Measurements from ENCODE around the gene FZR1.
"Not testable (repeated sequence)": the region's sequence is repeated elsewhere in the genome, so short reads cannot be mapped to it uniquely, and the experiment has no call there.

FZR1 gene

DNA sequence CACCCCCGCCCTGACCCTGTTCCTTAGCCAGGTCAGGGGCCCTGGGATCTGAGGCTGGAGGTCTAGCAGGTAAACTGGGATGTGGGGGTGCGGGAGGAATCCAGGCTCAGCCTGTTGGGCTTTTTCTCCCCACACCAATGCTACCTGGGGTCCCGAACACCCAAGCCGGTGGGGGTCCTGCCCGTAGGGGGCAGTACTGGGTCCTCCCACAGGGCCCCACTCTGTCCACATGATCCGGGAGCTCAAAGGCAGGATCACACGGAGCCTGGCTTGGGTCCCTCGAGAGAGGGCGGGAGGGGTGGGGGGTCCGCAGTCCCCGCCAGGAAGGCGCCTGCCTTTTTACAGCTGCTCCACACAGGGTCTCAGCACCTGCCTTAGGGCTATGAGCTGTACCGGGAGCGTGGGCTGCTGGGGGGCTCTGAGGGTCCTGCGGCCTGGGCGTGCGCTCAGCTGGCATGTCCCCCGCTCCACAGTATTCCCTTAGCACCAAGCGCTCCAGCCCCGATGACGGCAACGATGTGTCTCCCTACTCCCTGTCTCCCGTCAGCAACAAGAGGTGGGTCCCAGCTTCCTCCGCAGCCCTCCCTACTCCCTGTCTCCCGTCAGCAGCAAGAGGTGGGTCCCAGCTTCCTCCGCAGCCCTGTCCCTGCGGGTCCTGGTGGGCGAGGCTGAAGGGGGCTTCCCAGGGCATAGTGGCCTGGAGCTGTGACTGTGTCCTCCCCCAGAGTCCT is 20.6 kb downstream of the FZR1 start:
- Histone ChIP-seq H3K9me3 (ENCODE audit: control extremely low read depth in 1 of 5, control insufficient read depth in 4 of 5, insufficient read depth in 2 of 5, low read depth in 1 of 5, low read length in 4 of 5) (no peaks in the 10 kb centered on the region), H3K27ac (ENCODE audit: insufficient read depth in 1 of 2, low read depth in 1 of 2, low read length in 2 of 2, poor library complexity in 1 of 2, severe bottlenecking in 2 of 2) (no peak overlapping the region), H3K4me3 (ENCODE audit: control insufficient read depth in 1 of 7, extremely low read depth in 1 of 7, insufficient read depth in 4 of 7, low read depth in 2 of 7, low read length in 6 of 7) (no peak overlapping the region), H3K4me1 (ENCODE audit: control extremely low read depth in 1 of 4, control insufficient read depth in 4 of 4, insufficient read depth in 4 of 4, low read length in 3 of 4) (no peaks in the 10 kb centered on the region), H3K36me3 (ENCODE audit: control insufficient read depth in 4 of 4, insufficient read depth in 4 of 4, low read length in 3 of 4) (peaks cover 6 to 75% (median 49%) of the 10 kb centered on the region in 4 experiments), H3K27me3 (replicated peaks in 2 of 5; ENCODE audit: control insufficient read depth in 4 of 5, insufficient read depth in 5 of 5, low read length in 4 of 5) (no peaks in the 10 kb centered on the region)
- DNase-seq, result no peak
- 96% methylated on average over 25 of the region's 28 CpGs for WGBS (ENCODE audit: insufficient coverage)
- ChIA-PET CTCF (interaction anchor here (0.9 kb wide), 1 partner anchor 19 kb away, joined by 3 read pairs; no protein-coding TSS in a partner anchor), POLR2A (interaction anchor here (0.6 kb wide), 1 partner anchor 1070 kb away, joined by 3 read pairs; no protein-coding TSS in a partner anchor)

DNA sequence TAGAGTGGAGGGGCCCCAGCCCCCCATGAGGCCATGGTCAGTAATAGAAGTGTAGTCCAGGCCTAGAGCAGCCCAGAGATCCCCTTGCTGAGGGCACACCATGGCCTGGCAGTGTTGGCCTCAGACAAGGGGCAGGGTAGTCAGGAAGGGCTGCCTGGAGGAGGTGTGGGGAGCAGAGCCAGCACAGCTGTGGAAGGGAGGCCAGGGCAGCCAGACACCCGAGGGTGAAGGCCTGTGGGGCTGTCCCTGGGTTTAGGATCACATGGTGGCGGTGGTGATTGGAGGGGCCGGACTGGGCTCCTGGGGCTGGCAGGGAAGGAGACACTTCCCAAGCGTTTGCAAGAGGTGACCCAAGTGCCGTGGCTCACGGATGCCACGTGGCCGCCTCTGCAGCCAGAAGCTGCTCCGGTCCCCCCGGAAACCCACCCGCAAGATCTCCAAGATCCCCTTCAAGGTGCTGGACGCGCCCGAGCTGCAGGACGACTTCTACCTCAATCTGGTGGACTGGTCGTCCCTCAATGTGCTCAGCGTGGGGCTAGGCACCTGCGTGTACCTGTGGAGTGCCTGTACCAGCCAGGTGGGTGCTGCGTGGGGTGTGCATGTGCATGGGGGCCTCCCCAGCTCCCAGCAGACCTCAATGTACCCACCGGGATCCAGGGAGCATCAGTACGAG is 21.3 kb downstream of the FZR1 start:
- H3K27me3 ChIP-seq (replicated peaks in 2 of 5; ENCODE audit: control insufficient read depth in 4 of 5, insufficient read depth in 5 of 5, low read length in 4 of 5), result no peaks in the 10 kb centered on the region
- H3K9me3 ChIP-seq (ENCODE audit: control extremely low read depth in 1 of 5, control insufficient read depth in 4 of 5, insufficient read depth in 2 of 5, low read depth in 1 of 5, low read length in 4 of 5), result no peaks in the 10 kb centered on the region
- ChIA-PET CTCF (interaction anchor here (0.9 kb wide), 1 partner anchor 18 kb away, joined by 3 read pairs; no protein-coding TSS in a partner anchor), POLR2A (no interaction called here)
- H3K4me1 ChIP-seq (ENCODE audit: control extremely low read depth in 1 of 4, control insufficient read depth in 4 of 4, insufficient read depth in 4 of 4, low read length in 3 of 4), result no peaks in the 10 kb centered on the region
- H3K4me3 ChIP-seq (ENCODE audit: control insufficient read depth in 1 of 7, extremely low read depth in 1 of 7, insufficient read depth in 4 of 7, low read depth in 2 of 7, low read length in 6 of 7), result no peak overlapping the region
- H3K36me3 ChIP-seq (ENCODE audit: control insufficient read depth in 4 of 4, insufficient read depth in 4 of 4, low read length in 3 of 4), result peaks cover 8 to 79% (median 49%) of the 10 kb centered on the region in 4 experiments
- no peak for DNase-seq
- 98% methylated on average over 20 of the region's 21 CpGs for WGBS (ENCODE audit: insufficient coverage)
- H3K27ac ChIP-seq (ENCODE audit: insufficient read depth in 1 of 2, low read depth in 1 of 2, low read length in 2 of 2, poor library complexity in 1 of 2, severe bottlenecking in 2 of 2), result no peak overlapping the region

DNA sequence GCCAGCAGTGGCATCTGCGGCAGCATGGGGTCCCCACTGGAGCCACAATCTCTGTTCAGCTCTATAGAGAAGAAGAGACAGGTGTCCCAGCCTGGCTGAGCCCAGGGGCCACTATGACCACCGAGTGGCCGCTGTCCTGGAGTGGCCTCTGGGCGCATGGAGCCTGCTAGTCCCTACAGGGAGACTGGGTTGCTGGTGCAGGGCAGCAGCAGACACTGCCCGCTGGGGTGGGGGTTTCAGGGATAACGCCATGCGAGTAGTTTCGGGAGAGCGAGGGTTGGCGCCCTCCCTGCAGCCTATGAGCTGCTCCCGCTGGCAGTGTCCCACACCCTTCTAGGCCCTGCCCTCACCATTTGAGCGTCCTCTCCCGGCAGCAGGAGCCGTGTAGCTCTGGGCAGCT is 22.0 kb downstream of the FZR1 start:
- Histone ChIP-seq H3K9me3 (ENCODE audit: control extremely low read depth in 1 of 5, control insufficient read depth in 4 of 5, insufficient read depth in 2 of 5, low read depth in 1 of 5, low read length in 4 of 5) (no peaks in the 10 kb centered on the region), H3K4me1 (ENCODE audit: control extremely low read depth in 1 of 4, control insufficient read depth in 4 of 4, insufficient read depth in 4 of 4, low read length in 3 of 4) (no peaks in the 10 kb centered on the region), H3K36me3 (ENCODE audit: control insufficient read depth in 4 of 4, insufficient read depth in 4 of 4, low read length in 3 of 4) (peaks cover 8 to 80% (median 47%) of the 10 kb centered on the region in 4 experiments), H3K27ac (ENCODE audit: insufficient read depth in 1 of 2, low read depth in 1 of 2, low read length in 2 of 2, poor library complexity in 1 of 2, severe bottlenecking in 2 of 2) (no peak overlapping the region), H3K4me3 (ENCODE audit: control insufficient read depth in 1 of 7, extremely low read depth in 1 of 7, insufficient read depth in 4 of 7, low read depth in 2 of 7, low read length in 6 of 7) (no peak overlapping the region), H3K27me3 (replicated peaks in 2 of 5; ENCODE audit: control insufficient read depth in 4 of 5, insufficient read depth in 5 of 5, low read length in 4 of 5) (no peaks in the 10 kb centered on the region)
- CTCF ChIA-PET, result interaction anchor here (0.9 kb wide), 1 partner anchor 17 kb away, joined by 3 read pairs; no protein-coding TSS in a partner anchor
- POLR2A ChIA-PET, result no interaction called here
- no peak for DNase-seq
- 98% methylated on average over 13 of the region's 14 CpGs for WGBS (ENCODE audit: insufficient coverage)

DNA sequence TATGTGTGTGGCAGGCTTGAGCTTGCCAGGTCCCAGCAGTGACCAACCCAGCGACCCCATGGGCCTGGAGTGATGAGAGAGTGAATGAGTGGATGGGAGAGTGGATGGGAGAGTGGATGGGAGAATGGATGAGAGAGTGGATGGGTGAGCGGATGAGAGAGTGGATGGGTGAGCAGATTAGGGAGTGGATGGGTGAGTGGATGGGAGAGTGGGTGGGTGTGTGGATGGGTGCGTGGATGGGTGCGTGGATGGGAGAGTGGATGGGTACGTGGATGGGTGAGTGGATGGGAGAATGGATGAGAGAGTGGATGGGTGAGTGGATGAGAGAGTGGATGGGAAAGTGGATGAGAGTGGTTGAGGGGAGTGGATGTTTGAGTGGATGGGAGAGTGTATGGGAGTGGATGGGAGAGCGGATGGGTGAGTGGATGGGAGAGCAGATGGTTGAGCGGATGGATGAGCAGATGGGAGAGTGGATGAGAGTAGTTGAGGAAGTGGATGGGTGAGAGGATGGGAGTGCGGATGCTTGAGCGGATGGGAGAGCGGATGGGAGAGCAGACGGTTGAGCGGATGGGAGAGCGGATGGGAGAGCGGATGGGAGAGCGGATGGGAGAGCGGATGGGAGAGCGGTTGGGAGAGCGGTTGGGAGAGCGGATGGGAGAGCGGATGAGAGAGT is 22.6 kb downstream of the FZR1 start:
- Histone ChIP-seq H3K4me3 (ENCODE audit: control insufficient read depth in 1 of 7, extremely low read depth in 1 of 7, insufficient read depth in 4 of 7, low read depth in 2 of 7, low read length in 6 of 7) (no peak overlapping the region), H3K36me3 (ENCODE audit: control insufficient read depth in 4 of 4, insufficient read depth in 4 of 4, low read length in 3 of 4) (peaks cover 11 to 80% (median 50%) of the 10 kb centered on the region in 4 experiments), H3K27ac (ENCODE audit: insufficient read depth in 1 of 2, low read depth in 1 of 2, low read length in 2 of 2, poor library complexity in 1 of 2, severe bottlenecking in 2 of 2) (no peak overlapping the region), H3K9me3 (ENCODE audit: control extremely low read depth in 1 of 5, control insufficient read depth in 4 of 5, insufficient read depth in 2 of 5, low read depth in 1 of 5, low read length in 4 of 5) (no peaks in the 10 kb centered on the region), H3K4me1 (ENCODE audit: control extremely low read depth in 1 of 4, control insufficient read depth in 4 of 4, insufficient read depth in 4 of 4, low read length in 3 of 4) (no peaks in the 10 kb centered on the region), H3K27me3 (replicated peaks in 2 of 5; ENCODE audit: control insufficient read depth in 4 of 5, insufficient read depth in 5 of 5, low read length in 4 of 5) (no peaks in the 10 kb centered on the region)
- 99% methylated on average over 13 of the region's 20 CpGs for WGBS (ENCODE audit: insufficient coverage)
- CTCF ChIA-PET, result no interaction called here
- POLR2A ChIA-PET, result no interaction called here
- no peak for DNase-seq

DNA sequence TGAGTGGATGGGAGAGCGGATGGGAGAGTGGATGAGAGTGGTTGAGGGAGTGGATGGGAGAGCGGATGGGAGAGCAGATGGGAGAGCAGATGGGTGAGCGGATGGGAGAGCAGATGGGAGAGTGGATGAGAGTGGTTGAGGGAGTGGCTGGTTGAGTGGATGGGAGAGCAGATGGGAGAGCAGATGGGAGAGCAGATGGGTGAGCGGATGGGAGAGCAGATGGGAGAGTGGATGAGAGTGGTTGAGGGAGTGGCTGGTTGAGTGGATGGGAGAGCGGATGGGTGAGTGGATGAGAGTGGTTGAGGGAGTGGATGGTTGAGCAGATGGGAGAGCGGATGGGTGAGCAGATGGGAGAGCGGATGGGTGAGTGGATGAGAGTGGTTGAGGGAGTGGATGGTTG is 23.2 kb downstream of the FZR1 start:
- H3K9me3 ChIP-seq (ENCODE audit: control extremely low read depth in 1 of 5, control insufficient read depth in 4 of 5, insufficient read depth in 2 of 5, low read depth in 1 of 5, low read length in 4 of 5); POLR2A ChIA-PET; CTCF ChIA-PET; H3K27ac ChIP-seq (ENCODE audit: insufficient read depth in 1 of 2, low read depth in 1 of 2, low read length in 2 of 2, poor library complexity in 1 of 2, severe bottlenecking in 2 of 2); DNase-seq; H3K27me3 ChIP-seq (replicated peaks in 2 of 5; ENCODE audit: control insufficient read depth in 4 of 5, insufficient read depth in 5 of 5, low read length in 4 of 5); H3K4me3 ChIP-seq (ENCODE audit: control insufficient read depth in 1 of 7, extremely low read depth in 1 of 7, insufficient read depth in 4 of 7, low read depth in 2 of 7, low read length in 6 of 7); H3K4me1 ChIP-seq (ENCODE audit: control extremely low read depth in 1 of 4, control insufficient read depth in 4 of 4, insufficient read depth in 4 of 4, low read length in 3 of 4): not testable (repeated sequence)
- peaks cover 11 to 79% (median 48%) of the 10 kb centered on the region in 4 experiments for H3K36me3 ChIP-seq (ENCODE audit: control insufficient read depth in 4 of 4, insufficient read depth in 4 of 4, low read length in 3 of 4)
- 97% methylated on average over 5 of the region's 7 CpGs for WGBS (ENCODE audit: insufficient coverage)

DNA sequence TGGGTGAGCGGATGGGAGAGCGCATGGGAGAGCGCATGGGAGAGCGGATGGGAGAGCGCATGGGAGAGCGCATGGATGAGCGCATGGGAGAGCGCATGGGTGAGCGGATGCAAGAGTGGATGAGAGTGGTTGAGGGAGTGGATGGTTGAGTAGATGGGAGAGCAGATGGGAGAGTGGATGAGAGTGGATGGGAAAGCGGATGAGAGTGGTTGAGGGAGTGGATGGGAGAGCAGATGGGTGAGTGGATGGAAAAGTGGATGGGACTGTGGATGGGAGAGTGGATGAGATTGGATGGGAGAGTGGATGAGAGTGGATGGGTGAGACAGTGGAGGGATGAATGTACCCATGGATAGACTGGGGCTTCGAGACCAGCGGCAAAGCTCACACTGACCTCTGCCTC is 24.3 kb downstream of the FZR1 start:
- Histone ChIP-seq H3K4me3 (ENCODE audit: control insufficient read depth in 1 of 7, extremely low read depth in 1 of 7, insufficient read depth in 4 of 7, low read depth in 2 of 7, low read length in 6 of 7) (no peak overlapping the region), H3K27me3 (replicated peaks in 2 of 5; ENCODE audit: control insufficient read depth in 4 of 5, insufficient read depth in 5 of 5, low read length in 4 of 5) (no peaks in the 10 kb centered on the region), H3K36me3 (ENCODE audit: control insufficient read depth in 4 of 4, insufficient read depth in 4 of 4, low read length in 3 of 4) (peaks cover 19 to 81% (median 49%) of the 10 kb centered on the region in 4 experiments), H3K4me1 (ENCODE audit: control extremely low read depth in 1 of 4, control insufficient read depth in 4 of 4, insufficient read depth in 4 of 4, low read length in 3 of 4) (no peaks in the 10 kb centered on the region), H3K27ac (ENCODE audit: insufficient read depth in 1 of 2, low read depth in 1 of 2, low read length in 2 of 2, poor library complexity in 1 of 2, severe bottlenecking in 2 of 2) (no peak overlapping the region), H3K9me3 (ENCODE audit: control extremely low read depth in 1 of 5, control insufficient read depth in 4 of 5, insufficient read depth in 2 of 5, low read depth in 1 of 5, low read length in 4 of 5) (no peaks in the 10 kb centered on the region)
- ChIA-PET POLR2A (no interaction called here), CTCF (no interaction called here)
- 98% methylated on average over 7 of the region's 12 CpGs for WGBS (ENCODE audit: insufficient coverage)
- DNase-seq, result no peak

DNA sequence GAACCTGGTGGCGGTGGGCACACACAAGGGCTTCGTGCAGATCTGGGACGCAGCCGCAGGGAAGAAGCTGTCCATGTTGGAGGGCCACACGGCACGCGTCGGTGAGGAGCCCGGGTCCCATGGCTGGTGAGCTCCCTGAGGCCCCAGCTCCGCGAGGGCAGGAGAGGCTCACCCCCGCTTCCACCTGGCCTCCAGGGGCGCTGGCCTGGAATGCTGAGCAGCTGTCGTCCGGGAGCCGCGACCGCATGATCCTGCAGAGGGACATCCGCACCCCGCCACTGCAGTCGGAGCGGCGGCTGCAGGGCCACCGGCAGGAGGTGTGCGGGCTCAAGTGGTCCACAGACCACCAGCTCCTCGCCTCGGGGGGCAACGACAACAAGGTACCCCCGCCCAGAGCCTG is 25.6 kb downstream of the FZR1 start:
- POLR2A ChIA-PET, result no interaction called here
- Histone ChIP-seq H3K9me3 (ENCODE audit: control extremely low read depth in 1 of 5, control insufficient read depth in 4 of 5, insufficient read depth in 2 of 5, low read depth in 1 of 5, low read length in 4 of 5) (no peaks in the 10 kb centered on the region), H3K27ac (ENCODE audit: insufficient read depth in 1 of 2, low read depth in 1 of 2, low read length in 2 of 2, poor library complexity in 1 of 2, severe bottlenecking in 2 of 2) (no peak overlapping the region), H3K4me3 (ENCODE audit: control insufficient read depth in 1 of 7, extremely low read depth in 1 of 7, insufficient read depth in 4 of 7, low read depth in 2 of 7, low read length in 6 of 7) (no peak overlapping the region), H3K27me3 (replicated peaks in 2 of 5; ENCODE audit: control insufficient read depth in 4 of 5, insufficient read depth in 5 of 5, low read length in 4 of 5) (no peaks in the 10 kb centered on the region), H3K36me3 (ENCODE audit: control insufficient read depth in 4 of 4, insufficient read depth in 4 of 4, low read length in 3 of 4) (peaks cover 17 to 83% (median 49%) of the 10 kb centered on the region in 4 experiments), H3K4me1 (ENCODE audit: control extremely low read depth in 1 of 4, control insufficient read depth in 4 of 4, insufficient read depth in 4 of 4, low read length in 3 of 4) (no peaks in the 10 kb centered on the region)
- no peak for DNase-seq
- 96% methylated on average over 27 of the region's 29 CpGs for WGBS (ENCODE audit: insufficient coverage)
- CTCF ChIA-PET, result interaction anchor here (1.2 to 1.4 kb wide), 2 partner anchors 13 to 48 kb away, joined by 4 to 6 read pairs; partner anchors contain the start of gene SMIM44
